AG04449 (cell line): ENCODE data around the gene CDH13.

Experiments used
- CTCF ChIA-PET: fragments of 350-600 bp; formaldehyde crosslinking; extraction: SDS; loops from one replicate; lab custom pipeline; 2021; ENCODE audit warnings: antibody characterized with exemption; lab: Yijun Ruan, JAX
- POLR2A ChIA-PET: fragments of 400-600, 350-600 bp; formaldehyde crosslinking; extraction: SDS; loops from one replicate; lab custom pipeline; 2020; ENCODE audit warnings: antibody characterized with exemption, inconsistent platforms; lab: Yijun Ruan, JAX
- DNase-seq: peaks from one replicate; pipeline ENCODE4 v3.0.0-alpha.2; 2010; ENCODE audit warnings: low read depth, low spot score
- H3K4me3 ChIP-seq: 2 replicates; pipeline ENCODE4 v1.5.1; 2011; ENCODE audit warnings: low read depth, mild to moderate bottlenecking, control low read depth, low read length
- TF ChIP-seq, protein P1 (sequence below): IDR thresholded peaks from one replicate; pipeline ENCODE4 v1.5.1; 2011; ENCODE audit warnings: mild to moderate bottlenecking, moderate library complexity, low read length, control low read depth, inconsistent platforms; ENCODE audit not compliant: insufficient read depth; ENCODE audit errors: missing control alignments

The CDH13 gene

DNA sequence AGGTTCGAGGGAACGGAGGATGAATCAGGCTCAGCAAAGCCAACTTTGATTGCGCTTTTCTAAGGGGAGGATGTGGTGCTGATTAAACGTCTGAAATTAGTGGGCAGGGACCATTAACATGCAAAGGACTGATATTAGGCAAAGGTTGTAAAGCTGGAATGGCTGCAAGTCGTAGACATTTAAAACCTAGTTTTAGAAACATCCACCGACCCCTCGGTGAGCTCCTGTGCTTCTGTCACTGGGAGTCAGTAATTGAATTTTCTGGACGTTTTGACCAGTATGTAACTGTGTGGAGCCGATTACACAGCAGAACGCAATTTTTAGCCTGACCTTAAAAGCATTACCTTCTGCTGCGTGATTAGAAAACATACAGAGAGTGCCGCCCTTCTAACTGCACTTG is 960.4 kb downstream of the CDH13 start:
- TF ChIP-seq, protein P1, sequence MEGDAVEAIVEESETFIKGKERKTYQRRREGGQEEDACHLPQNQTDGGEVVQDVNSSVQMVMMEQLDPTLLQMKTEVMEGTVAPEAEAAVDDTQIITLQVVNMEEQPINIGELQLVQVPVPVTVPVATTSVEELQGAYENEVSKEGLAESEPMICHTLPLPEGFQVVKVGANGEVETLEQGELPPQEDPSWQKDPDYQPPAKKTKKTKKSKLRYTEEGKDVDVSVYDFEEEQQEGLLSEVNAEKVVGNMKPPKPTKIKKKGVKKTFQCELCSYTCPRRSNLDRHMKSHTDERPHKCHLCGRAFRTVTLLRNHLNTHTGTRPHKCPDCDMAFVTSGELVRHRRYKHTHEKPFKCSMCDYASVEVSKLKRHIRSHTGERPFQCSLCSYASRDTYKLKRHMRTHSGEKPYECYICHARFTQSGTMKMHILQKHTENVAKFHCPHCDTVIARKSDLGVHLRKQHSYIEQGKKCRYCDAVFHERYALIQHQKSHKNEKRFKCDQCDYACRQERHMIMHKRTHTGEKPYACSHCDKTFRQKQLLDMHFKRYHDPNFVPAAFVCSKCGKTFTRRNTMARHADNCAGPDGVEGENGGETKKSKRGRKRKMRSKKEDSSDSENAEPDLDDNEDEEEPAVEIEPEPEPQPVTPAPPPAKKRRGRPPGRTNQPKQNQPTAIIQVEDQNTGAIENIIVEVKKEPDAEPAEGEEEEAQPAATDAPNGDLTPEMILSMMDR: no peak
- ChIA-PET CTCF (interaction anchor here (1.2 kb wide), 1 partner anchor 11 kb away, joined by 3 read pairs; no protein-coding TSS in a partner anchor), POLR2A (no interaction called here)

DNA sequence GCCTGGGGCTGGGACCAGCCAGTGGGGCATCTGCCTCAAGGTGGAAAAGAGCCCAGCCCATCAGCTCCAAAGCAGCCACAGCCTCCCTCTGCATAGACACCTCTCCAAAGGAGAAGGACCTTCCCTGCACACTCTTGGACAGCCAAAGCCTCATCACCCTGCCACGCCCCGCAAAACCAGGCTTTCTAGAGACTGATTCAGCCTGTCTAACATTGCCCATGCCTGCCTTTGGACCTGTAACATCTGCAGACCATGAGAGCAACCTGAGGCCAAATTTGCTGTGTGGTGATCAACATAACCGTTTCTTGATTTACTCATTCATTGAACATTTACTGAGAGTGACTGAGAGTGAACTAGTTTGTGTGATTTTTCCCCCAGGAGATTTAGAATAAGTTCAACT is 961.3 kb downstream of the CDH13 start:
- ChIA-PET POLR2A (no interaction called here), CTCF (interaction anchor here (1.2 kb wide), 1 partner anchor 11 kb away, joined by 3 read pairs; no protein-coding TSS in a partner anchor)
- no peak for DNase-seq
- no peak overlapping the region for H3K4me3 ChIP-seq
- TF ChIP-seq, protein P1: no peak

More for the DNA sequence above, 960.4 kb downstream of the CDH13 start:
- DNase-seq: no peak
- H3K4me3 ChIP-seq: no peak overlapping the region

DNA sequence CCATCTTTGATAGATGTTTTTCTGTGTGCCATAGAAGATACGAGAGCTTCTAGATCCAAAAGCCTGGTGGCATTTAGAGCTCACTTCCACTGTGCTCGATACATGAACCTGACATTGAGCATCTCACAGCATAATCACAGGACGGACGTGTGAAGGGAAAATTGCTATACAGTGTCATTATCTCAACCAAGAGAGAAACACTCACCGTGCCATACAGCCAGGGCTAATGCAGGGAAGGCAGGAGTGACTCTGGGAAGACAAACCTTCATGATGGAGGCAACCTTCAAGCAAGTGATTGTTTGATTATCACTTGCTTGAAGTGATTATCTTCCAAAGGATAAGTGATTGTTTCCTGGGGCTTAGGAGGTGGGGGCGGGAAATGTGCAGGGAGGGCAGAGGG is 962.8 kb downstream of the CDH13 start:
- ChIA-PET POLR2A (no interaction called here), CTCF (no interaction called here)
- TF ChIP-seq, protein P1: no peak
- H3K4me3 ChIP-seq: no peak overlapping the region
- DNase-seq: no peak

DNA sequence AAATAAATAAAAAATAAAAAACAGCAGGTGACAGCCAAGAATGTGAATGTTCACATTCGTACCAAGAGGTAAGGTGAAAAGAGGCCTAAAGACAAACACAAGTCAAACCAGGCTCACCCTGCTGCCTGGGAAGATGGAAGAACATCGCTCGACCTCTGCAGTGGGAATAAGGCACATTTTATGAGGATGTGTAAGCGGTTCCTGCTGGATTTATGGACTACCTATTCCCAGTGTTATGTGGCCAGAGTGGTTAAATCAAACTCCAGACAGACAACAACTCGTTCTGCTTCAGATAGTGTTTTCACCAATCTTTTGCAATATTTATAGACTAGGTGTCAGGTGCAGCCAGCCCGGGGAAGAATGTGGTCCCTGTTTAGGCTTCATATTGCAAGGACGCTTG is 966.0 kb downstream of the CDH13 start:
- ChIA-PET POLR2A (no interaction called here), CTCF (interaction anchor here (0.6 to 1.3 kb wide), 2 partner anchors 10 to 22 kb away, joined by 3 read pairs; no protein-coding TSS in a partner anchor)
- TF ChIP-seq, protein P1: no peak

DNA sequence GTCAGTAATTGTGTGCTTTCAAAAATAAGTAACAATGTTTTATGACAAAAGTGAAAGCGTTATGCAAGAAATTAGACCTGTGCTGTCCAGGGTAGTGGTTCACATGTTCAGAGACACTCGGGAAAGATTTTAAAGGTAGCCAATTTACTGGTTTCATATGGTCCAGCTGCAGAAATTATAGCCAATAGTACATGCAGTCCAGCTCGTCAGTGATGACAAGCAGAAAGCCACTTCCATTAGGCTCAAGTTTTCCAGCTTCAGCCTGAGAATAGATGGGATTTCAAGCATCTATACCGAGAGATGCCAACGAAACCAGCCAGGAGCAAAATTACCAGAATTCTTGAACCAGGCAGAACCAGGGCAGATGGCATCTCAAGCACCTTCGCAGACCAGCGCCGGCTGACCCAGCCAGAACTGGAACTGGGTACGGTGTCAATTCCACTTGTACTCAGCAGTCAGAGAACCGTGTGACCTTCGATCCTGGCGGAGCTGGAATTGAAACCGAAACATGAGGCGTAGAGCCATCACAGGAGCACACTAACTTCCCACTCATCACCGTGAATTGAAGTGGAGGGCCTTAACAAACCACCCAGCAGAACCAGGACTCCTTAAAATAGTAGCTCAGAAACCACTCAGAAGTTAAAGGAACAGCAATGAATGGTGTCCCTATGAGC is 973.2 kb downstream of the CDH13 start:
- ChIA-PET CTCF (no interaction called here), POLR2A (interaction anchor here (0.6 to 0.7 kb wide), 2 partner anchors 70 to 168 kb away, joined by 3 read pairs; no protein-coding TSS in a partner anchor)
- TF ChIP-seq, protein P1: no peak
- H3K4me3 ChIP-seq: no peak overlapping the region
- no peak for DNase-seq

More for the DNA sequence above, 966.0 kb downstream of the CDH13 start:
- no peak for DNase-seq
- H3K4me3 ChIP-seq: no peak overlapping the region
